ENCODE results near the gene PRODH2.

Gene PRODH2

GRCh38 chr19:35757749-35758608 lies 54.7 kb downstream of the PRODH2 start, which contains the start of gene PROSER3:
TSS of gene PROSER3 (plus strand) at chr19:35758176. CDS start at chr19:35758216, 40 bp downstream.
- peak; percentile 98 for DNase-seq (ENCODE audit: low read depth)

- no peak for DNase-seq (ENCODE audit: low read depth)
Observed at GRCh38 chr19:35757231-35757748, 55.4 kb downstream of the PRODH2 start.

- no peak for DNase-seq (ENCODE audit: low read depth)
Observed at GRCh38 chr19:35756377-35757230, 56.0 kb downstream of the PRODH2 start, which contains the start of gene HSPB6. TSS of gene HSPB6 (minus strand) at chr19:35757029. CDS start at chr19:35757008, 21 bp downstream.

- DNase-seq (ENCODE audit: low read depth): no peak
Observed at GRCh38 chr19:35755550-35756376, 56.9 kb downstream of the PRODH2 start.

- DNase-seq (ENCODE audit: low read depth): no peak
Observed at GRCh38 chr19:35755131-35755549, 57.5 kb downstream of the PRODH2 start.

GRCh38 chr19:35754370-35755130 lies 58.1 kb downstream of the PRODH2 start:
- DNase-seq (ENCODE audit: low read depth): no peak

- no peak for DNase-seq (ENCODE audit: low read depth)
Observed at GRCh38 chr19:35753634-35754369, 58.8 kb downstream of the PRODH2 start.

- DNase-seq (ENCODE audit: low read depth): no peak
Observed at GRCh38 chr19:35752746-35753350, 59.8 kb downstream of the PRODH2 start.

- no peak for DNase-seq (ENCODE audit: low read depth)
Observed at GRCh38 chr19:35751839-35752745, 60.6 kb downstream of the PRODH2 start.

GRCh38 chr19:35750167-35750566 lies 62.5 kb downstream of the PRODH2 start:
- DNase-seq (ENCODE audit: low read depth): no peak

All from CMK (cell line).